Activated CD4-positive, alpha-beta T cell treated with anti-CD3 and anti-CD28 coated beads for 1 hour (primary cell): ENCODE data around the gene TRMU.
A peak's percentile ranks its signal among the peaks of the same experiment; 100 is the strongest.

Source experiments
- DNase-seq: peaks from one replicate; pipeline ENCODE4 v3.0.0-alpha.2; 2020

The TRMU gene

GRCh38 chr22:46357711-46358520 is 22.4 kb downstream of the TRMU start:
- no peak for DNase-seq

- no peak for DNase-seq
Observed at GRCh38 chr22:46358766-46359165, 23.3 kb downstream of the TRMU start.

GRCh38 chr22:46359362-46359761 is 23.8 kb downstream of the TRMU start:
- DNase-seq = no peak

GRCh38 chr22:46360097-46360496 is 24.6 kb downstream of the TRMU start:
- no peak for DNase-seq

GRCh38 chr22:46360891-46361290 is 25.4 kb downstream of the TRMU start:
- no peak for DNase-seq

GRCh38 chr22:46361826-46362202 is 26.3 kb downstream of the TRMU start:
- DNase-seq = no peak

- no peak for DNase-seq
Observed at GRCh38 chr22:46362203-46362933, 26.9 kb downstream of the TRMU start.

GRCh38 chr22:46362934-46363515 is 27.5 kb downstream of the TRMU start:
- DNase-seq = no peak

GRCh38 chr22:46363611-46364321 is 28.3 kb downstream of the TRMU start:
- no peak for DNase-seq

GRCh38 chr22:46364341-46365165 is 29.0 kb downstream of the TRMU start:
- no peak for DNase-seq

GRCh38 chr22:46365166-46365624 is 29.7 kb downstream of the TRMU start:
- DNase-seq = no peak

GRCh38 chr22:46366327-46366731 is 30.8 kb downstream of the TRMU start:
- no peak for DNase-seq

GRCh38 chr22:46366801-46367706 is 31.5 kb downstream of the TRMU start:
- no peak for DNase-seq

- peak; percentile 48 for DNase-seq
Observed at GRCh38 chr22:46367707-46368191, 32.2 kb downstream of the TRMU start.

GRCh38 chr22:46368422-46368821 is 32.9 kb downstream of the TRMU start:
- DNase-seq = no peak

GRCh38 chr22:46368871-46369715 is 33.6 kb downstream of the TRMU start:
- DNase-seq = no peak

GRCh38 chr22:46369716-46370583 is 34.4 kb downstream of the TRMU start:
- DNase-seq = no peak

- no peak for DNase-seq
Observed at GRCh38 chr22:46370584-46371291, 35.2 kb downstream of the TRMU start.
